ENCODE results near the gene NMB. TPM values are rescaled to one million over a fixed set of nuclear protein-coding genes. Genes with fewer than 3 reads are reported as not detected.
A peak's percentile ranks its signal among the peaks of the same experiment; 100 is the strongest.
"Not testable (repeated sequence)": the region's sequence is repeated elsewhere in the genome, so short reads cannot be mapped to it uniquely, and the experiment has no call there.

The NMB gene
- 0.30 and 3.4 TPM in 2 replicates for total RNA-seq (2014; rRNA removed; shearing (Covaris generic))

- DNase-seq (ENCODE audit: low read depth) = peak; percentile 77
Measured at GRCh38 chr15:84658080-84658787, at the start of gene NMB. Gene NMB (minus strand): TSS chr15:84658199. CDS start chr15:84658152, 47 bp downstream.

- DNase-seq (ENCODE audit: low read depth) = no peak
Measured at GRCh38 chr15:84703808-84704207, 45.8 kb upstream of the NMB start.

GRCh38 chr15:84702961-84703482 lies 45.0 kb upstream of the NMB start:
- DNase-seq (ENCODE audit: low read depth) = no peak

- no peak for DNase-seq (ENCODE audit: low read depth)
Measured at GRCh38 chr15:84699538-84700191, 41.7 kb upstream of the NMB start.

GRCh38 chr15:84697236-84697990 lies 39.4 kb upstream of the NMB start:
- no peak for DNase-seq (ENCODE audit: low read depth)

GRCh38 chr15:84696757-84697156 lies 38.8 kb upstream of the NMB start:
- no peak for DNase-seq (ENCODE audit: low read depth)

GRCh38 chr15:84690342-84690741 lies 32.3 kb upstream of the NMB start:
- no peak for DNase-seq (ENCODE audit: low read depth)

- DNase-seq (ENCODE audit: low read depth) = no peak
Measured at GRCh38 chr15:84689858-84690257, 31.9 kb upstream of the NMB start.

GRCh38 chr15:84686446-84686845 lies 28.4 kb upstream of the NMB start:
- not testable (repeated sequence) for DNase-seq (ENCODE audit: low read depth)

GRCh38 chr15:84685304-84685703 lies 27.3 kb upstream of the NMB start:
- DNase-seq (ENCODE audit: low read depth) = peak; percentile 67

GRCh38 chr15:84684092-84684491 lies 26.1 kb upstream of the NMB start:
- DNase-seq (ENCODE audit: low read depth) = peak; percentile 11

GRCh38 chr15:84681831-84682230 lies 23.8 kb upstream of the NMB start:
- no peak for DNase-seq (ENCODE audit: low read depth)

GRCh38 chr15:84671211-84671610 lies 13.2 kb upstream of the NMB start:
- DNase-seq (ENCODE audit: low read depth) = no peak

GRCh38 chr15:84669726-84670125 lies 11.7 kb upstream of the NMB start:
- DNase-seq (ENCODE audit: low read depth) = no peak

- no peak for DNase-seq (ENCODE audit: low read depth)
Measured at GRCh38 chr15:84668221-84668982, 10.4 kb upstream of the NMB start.

GRCh38 chr15:84666373-84666772 lies 8.4 kb upstream of the NMB start:
- DNase-seq (ENCODE audit: low read depth) = no peak

- no peak for DNase-seq (ENCODE audit: low read depth)
Measured at GRCh38 chr15:84661001-84661400, 3.0 kb upstream of the NMB start.

- no peak for DNase-seq (ENCODE audit: low read depth)
Measured at GRCh38 chr15:84659904-84660781, 2.1 kb upstream of the NMB start.

GRCh38 chr15:84658788-84659411 lies 901 bp upstream of the NMB start:
- no peak for DNase-seq (ENCODE audit: low read depth)

GRCh38 chr15:84657748-84658079 lies 285 bp downstream of the NMB start:
- no peak for DNase-seq (ENCODE audit: low read depth)
